Thyroid gland (tissue), 4 donors: ENCODE results near the gene TAB2. TPM values are rescaled to one million over a fixed set of nuclear protein-coding genes. Genes with fewer than 3 reads are reported as not detected.
"Not testable (repeated sequence)": the region's sequence is repeated elsewhere in the genome, so short reads cannot be mapped to it uniquely, and the experiment has no call there.

Experiments used
- DNase-seq, 2 donors: peaks; one replicate each; pipeline ENCODE4 v3.0.0-alpha.2; 2019
- H3K27ac ChIP-seq, 3 donors: fragments of 200-600 bp; sonication (generic); 1 replicate in 2 of 3; 2 replicates in 1 of 3; pipeline ENCODE4 v1.5.1; 2016 to 2019; ENCODE audit warnings: mild to moderate bottlenecking in 1 of 3, moderate library complexity in 1 of 3
- H3K27me3 ChIP-seq: fragments of 200-600 bp; sonication (generic); one replicate; pipeline ENCODE4 v1.5.1; 2019
- H3K36me3 ChIP-seq, 2 donors: fragments of 200-600 bp; sonication (generic); one replicate each; pipeline ENCODE4 v1.5.1; 2016 to 2019
- H3K4me1 ChIP-seq, 2 donors: fragments of 200-600 bp; sonication (generic); one replicate each; pipeline ENCODE4 v1.5.1; 2017 to 2019
- H3K4me3 ChIP-seq, 3 donors: fragments of 200-600 bp; sonication (generic); replicated peaks in 1 of 3; 1 replicate in 2 of 3; 2 replicates in 1 of 3; pipeline ENCODE4 v1.5.1; 2016; ENCODE audit warnings: mild to moderate bottlenecking in 1 of 3
- H3K9me3 ChIP-seq: fragments of 200-600 bp; sonication (generic); one replicate; pipeline ENCODE4 v1.5.1; 2017
- POLR2A ChIP-seq, 2 donors: fragments of 450-650 bp; IDR thresholded peaks; one replicate each; pipeline ENCODE4 v1.6.1; 2017; ENCODE audit warnings: antibody characterized with exemption in 2 of 2, mild to moderate bottlenecking in 2 of 2, moderate library complexity in 1 of 2
- WGBS, 2 donors: methylation state at CpG; one replicate each; pipeline ENCODE4 v1.1.5; 2017; 5-methylcytosine and 5-hydroxymethylcytosine counted together
- intact Hi-C: fragments of 100-400 bp; cut with DNase I; formaldehyde crosslinking; loops from one replicate; pipeline ENCODE4 v1.15.1; 2023
- total RNA-seq, 4 donors: library from RNA; depleted of rRNA; stranded (reverse); fragments of >200 nt; gene quantifications; one replicate each; pipeline ENCODE4 v1.2.3, GENCODE V29; 2016
- TF ChIP-seq, protein P1 (sequence below), 6 experiments: fragments of 200-600 bp in 3 of 6; fragments of 450-650 bp in 3 of 6; sonication (generic) in 3 of 6; IDR thresholded peaks; one replicate each; pipeline ENCODE4 v1.5.1; 2016 to 2019; ENCODE audit warnings: antibody characterized with exemption in 6 of 6, mild to moderate bottlenecking in 2 of 6, inconsistent platforms in 1 of 6, moderate library complexity in 1 of 6

TAB2 gene
- total RNA-seq, 4 donors from 2014 or later, result 58.5 to 74.3 (median 64.7) TPM

DNA sequence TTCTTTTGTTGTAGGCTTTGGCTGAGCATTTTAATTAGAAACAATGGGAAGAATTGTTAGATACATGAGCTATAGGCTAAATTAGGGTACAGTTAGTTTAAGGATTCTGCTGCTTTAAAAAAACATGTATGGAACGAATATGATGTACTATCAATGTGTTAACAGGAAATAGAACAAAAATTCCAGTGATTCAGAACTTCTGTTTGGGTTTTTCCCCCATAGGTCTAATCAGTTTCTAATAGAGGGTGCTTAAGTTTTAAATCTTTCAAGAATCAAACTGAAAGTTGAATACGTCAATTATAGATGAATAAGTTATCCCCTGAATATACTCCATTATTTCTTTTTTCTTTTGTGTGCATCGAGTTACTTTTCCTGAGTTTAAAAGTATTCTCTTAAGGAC, 1.9 kb downstream of the TAB2 start:
- peaks cover 35 to 45% of the 10 kb centered on the region in 2 donors for H3K4me1 ChIP-seq

DNA sequence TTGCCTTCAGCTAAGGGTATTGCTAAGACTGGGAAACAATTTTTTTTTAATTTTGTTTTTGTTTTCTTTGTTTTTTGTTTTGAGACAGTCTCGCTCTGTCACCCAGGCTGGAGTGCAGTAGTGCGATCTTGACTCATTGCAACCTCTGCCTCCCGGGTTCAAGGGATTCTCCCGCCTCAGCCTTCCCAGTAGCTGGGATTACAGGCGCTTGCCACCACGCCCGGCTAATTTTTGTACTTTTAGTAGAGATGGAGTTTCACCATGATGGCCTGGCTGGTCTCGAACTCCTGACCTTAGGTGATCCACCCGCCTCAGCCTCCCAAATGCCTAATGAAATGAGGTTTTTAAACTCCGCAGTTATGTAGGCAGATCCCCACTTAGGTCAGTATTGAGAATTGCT, 2.5 kb downstream of the TAB2 start:
- 85 to 92% methylated on average over 10 of the region's 10 CpGs for WGBS, 2 donors

More for the DNA sequence above, 1.9 kb downstream of the TAB2 start:
- DNase-seq, result no peak
- Histone ChIP-seq H3K4me3 (peak overlapping the region in 1 of 3 donors; percentile 91), H3K27ac (peak overlapping the region in 1 of 3 donors; percentile 97), H3K27me3 (no peaks in the 10 kb centered on the region), H3K9me3 (no peaks in the 10 kb centered on the region), H3K36me3 (no peaks in the 10 kb centered on the region)
- intact Hi-C loops, result loop anchor here (10.0 kb wide), 1 partner anchor 105 kb away; no protein-coding TSS in a partner anchor
- no peak for TF ChIP-seq POLR2A (IDR thresholded peaks at IDR 0.05)
- TF ChIP-seq, protein P1, sequence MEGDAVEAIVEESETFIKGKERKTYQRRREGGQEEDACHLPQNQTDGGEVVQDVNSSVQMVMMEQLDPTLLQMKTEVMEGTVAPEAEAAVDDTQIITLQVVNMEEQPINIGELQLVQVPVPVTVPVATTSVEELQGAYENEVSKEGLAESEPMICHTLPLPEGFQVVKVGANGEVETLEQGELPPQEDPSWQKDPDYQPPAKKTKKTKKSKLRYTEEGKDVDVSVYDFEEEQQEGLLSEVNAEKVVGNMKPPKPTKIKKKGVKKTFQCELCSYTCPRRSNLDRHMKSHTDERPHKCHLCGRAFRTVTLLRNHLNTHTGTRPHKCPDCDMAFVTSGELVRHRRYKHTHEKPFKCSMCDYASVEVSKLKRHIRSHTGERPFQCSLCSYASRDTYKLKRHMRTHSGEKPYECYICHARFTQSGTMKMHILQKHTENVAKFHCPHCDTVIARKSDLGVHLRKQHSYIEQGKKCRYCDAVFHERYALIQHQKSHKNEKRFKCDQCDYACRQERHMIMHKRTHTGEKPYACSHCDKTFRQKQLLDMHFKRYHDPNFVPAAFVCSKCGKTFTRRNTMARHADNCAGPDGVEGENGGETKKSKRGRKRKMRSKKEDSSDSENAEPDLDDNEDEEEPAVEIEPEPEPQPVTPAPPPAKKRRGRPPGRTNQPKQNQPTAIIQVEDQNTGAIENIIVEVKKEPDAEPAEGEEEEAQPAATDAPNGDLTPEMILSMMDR (IDR thresholded peaks at IDR 0.05), result no peak
- WGBS, 2 donors, result 29 to 44% methylated on average over 3 of the region's 3 CpGs

DNA sequence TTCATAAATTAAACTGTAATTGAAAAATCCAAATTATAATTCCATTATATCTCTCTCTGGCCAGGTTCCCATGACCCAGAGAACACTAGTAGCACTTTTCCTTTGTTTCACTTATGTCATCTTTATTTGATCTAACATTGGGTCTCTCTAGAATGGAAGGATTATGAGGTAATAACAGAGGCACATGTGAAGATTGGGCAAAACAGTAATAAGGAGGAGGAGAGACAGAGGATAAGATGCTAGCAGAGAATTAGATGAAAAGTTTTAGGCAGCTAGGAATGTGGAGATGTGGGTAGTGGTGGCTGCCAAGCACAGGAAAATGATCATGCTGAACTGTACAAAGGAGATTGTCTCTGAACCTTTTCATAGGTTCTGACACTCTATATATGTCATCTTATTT, 3.3 kb downstream of the TAB2 start:
- no peaks in the 10 kb centered on the region for H3K36me3 ChIP-seq
- no peak overlapping the region for H3K4me3 ChIP-seq
- peak overlapping the region in 2 of 3 donors; percentile 1 to 12 for H3K27ac ChIP-seq
- TF ChIP-seq POLR2A (IDR thresholded peaks at IDR 0.05), result no peak
- TF ChIP-seq, protein P1 (IDR thresholded peaks at IDR 0.05), result no peak
- intact Hi-C loops, result no loop called here
- H3K9me3 ChIP-seq, result no peaks in the 10 kb centered on the region
- no peak for DNase-seq
- H3K4me1 ChIP-seq, result peaks cover 48 to 53% of the 10 kb centered on the region in 2 donors
- H3K27me3 ChIP-seq, result no peaks in the 10 kb centered on the region

More for the DNA sequence above, 2.5 kb downstream of the TAB2 start:
- H3K27ac ChIP-seq, result peak overlapping the region in 1 of 3 donors; percentile 13
- H3K4me1 ChIP-seq, result peaks cover 41 to 51% of the 10 kb centered on the region in 2 donors
- H3K4me3 ChIP-seq, H3K9me3 ChIP-seq, intact Hi-C loops, H3K36me3 ChIP-seq, H3K27me3 ChIP-seq: not testable (repeated sequence)
- peak in 1 of 2 donors; percentile 3 for DNase-seq

DNA sequence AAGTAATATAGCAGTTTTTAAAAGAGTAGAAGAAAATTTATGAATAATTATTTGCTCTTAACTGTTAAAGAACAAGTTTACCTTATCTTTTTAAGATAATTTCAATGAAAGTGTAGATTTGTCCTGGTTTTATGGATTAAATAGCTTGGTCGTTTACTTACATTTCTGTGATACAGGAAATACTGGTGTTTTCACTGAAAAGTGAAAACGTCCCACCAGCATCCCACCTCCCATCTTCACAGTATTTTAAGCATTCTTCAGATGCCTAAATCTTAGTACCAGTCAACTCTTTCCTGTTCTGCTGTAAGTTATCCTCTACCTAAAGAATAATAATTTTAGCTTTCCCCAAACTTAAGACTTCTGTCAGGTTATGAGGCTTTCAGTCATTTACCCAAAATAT, 5.8 kb downstream of the TAB2 start:
- no peaks in the 10 kb centered on the region for H3K9me3 ChIP-seq
- H3K36me3 ChIP-seq, result no peaks in the 10 kb centered on the region
- TF ChIP-seq POLR2A (IDR thresholded peaks at IDR 0.05), result no peak
- TF ChIP-seq, protein P1 (IDR thresholded peaks at IDR 0.05), result no peak
- H3K27ac ChIP-seq, result peak overlapping the region; percentile 14 to 49 (median 42)
- H3K4me1 ChIP-seq, result peaks cover 48 to 55% of the 10 kb centered on the region in 2 donors
- intact Hi-C loops, result no loop called here
- WGBS, 2 donors, result 49 to 69% methylated on average over 2 of the region's 2 CpGs
- H3K4me3 ChIP-seq, result no peak overlapping the region
- H3K27me3 ChIP-seq, result no peaks in the 10 kb centered on the region
- DNase-seq, result no peak

DNA sequence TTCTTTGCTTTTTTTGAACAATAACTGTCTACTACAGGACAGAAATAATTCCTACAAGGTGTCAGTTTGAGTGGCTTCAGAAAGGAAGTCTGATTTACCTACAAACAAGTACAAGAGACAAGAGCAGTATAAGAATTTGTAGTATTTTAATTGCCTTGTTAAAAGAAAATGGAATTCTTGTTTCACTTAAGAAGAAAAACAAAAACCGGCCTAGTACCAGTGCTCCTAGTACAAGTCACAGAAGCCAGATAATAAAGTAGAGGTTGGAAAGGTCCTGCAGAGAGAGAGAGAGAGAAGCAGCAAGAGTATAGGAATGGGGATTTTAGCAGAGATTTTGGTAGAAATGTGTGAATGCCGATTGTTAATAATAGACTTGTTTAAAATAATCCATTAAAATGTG, 6.4 kb downstream of the TAB2 start:
- Histone ChIP-seq H3K4me3 (no peak overlapping the region), H3K4me1 (peaks cover 48 to 53% of the 10 kb centered on the region in 2 donors), H3K27me3 (no peaks in the 10 kb centered on the region), H3K27ac (peak overlapping the region; percentile 14 to 49 (median 42)), H3K36me3 (no peaks in the 10 kb centered on the region), H3K9me3 (no peaks in the 10 kb centered on the region)
- no peak for DNase-seq
- whole genome bisulfite sequencing, 2 donors, result 33% methylated on average over 2 of the region's 2 CpGs
- TF ChIP-seq, protein P1 (IDR thresholded peaks at IDR 0.05), result no peak
- no peak for TF ChIP-seq POLR2A (IDR thresholded peaks at IDR 0.05)
- intact Hi-C loops, result no loop called here

DNA sequence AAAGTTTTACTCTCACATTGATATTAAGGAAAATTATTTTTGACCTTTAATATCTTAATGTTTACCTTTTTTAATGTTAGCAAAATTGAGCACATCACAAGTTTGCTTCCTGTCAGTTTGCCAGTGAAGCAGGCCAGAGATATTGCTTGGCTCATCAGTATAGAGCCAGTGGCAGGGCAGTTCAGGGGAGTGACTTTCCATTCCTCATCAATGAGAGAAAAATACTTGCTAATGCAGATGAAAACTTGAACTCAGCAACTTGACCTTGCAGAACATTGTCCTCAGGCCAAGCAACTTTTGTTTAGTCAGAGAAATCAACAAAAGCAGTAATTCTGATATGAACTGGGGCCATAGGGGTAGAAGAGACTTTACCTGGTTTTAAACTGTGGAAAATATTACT, 6.9 kb downstream of the TAB2 start:
- Histone ChIP-seq H3K4me3 (no peak overlapping the region), H3K4me1 (peaks cover 48% of the 10 kb centered on the region in 2 donors), H3K9me3 (no peaks in the 10 kb centered on the region), H3K27me3 (no peaks in the 10 kb centered on the region), H3K36me3 (no peaks in the 10 kb centered on the region), H3K27ac (peak overlapping the region; percentile 14 to 49 (median 42))
- no peak for DNase-seq
- TF ChIP-seq POLR2A (IDR thresholded peaks at IDR 0.05), result no peak
- TF ChIP-seq, protein P1 (IDR thresholded peaks at IDR 0.05), result no peak
- intact Hi-C loops, result no loop called here
